ENCODE data around the gene SAMD11. TPM values are rescaled to one million over a fixed set of nuclear protein-coding genes. Genes with fewer than 3 reads are reported as not detected.

Gene SAMD11
- total and polyA plus RNA-seq, 2 of the 13 experiments (the other 11 are each of a cell fraction or from before 2014, with no cell fraction given) = 0.11 TPM; not detected in 1

DNA sequence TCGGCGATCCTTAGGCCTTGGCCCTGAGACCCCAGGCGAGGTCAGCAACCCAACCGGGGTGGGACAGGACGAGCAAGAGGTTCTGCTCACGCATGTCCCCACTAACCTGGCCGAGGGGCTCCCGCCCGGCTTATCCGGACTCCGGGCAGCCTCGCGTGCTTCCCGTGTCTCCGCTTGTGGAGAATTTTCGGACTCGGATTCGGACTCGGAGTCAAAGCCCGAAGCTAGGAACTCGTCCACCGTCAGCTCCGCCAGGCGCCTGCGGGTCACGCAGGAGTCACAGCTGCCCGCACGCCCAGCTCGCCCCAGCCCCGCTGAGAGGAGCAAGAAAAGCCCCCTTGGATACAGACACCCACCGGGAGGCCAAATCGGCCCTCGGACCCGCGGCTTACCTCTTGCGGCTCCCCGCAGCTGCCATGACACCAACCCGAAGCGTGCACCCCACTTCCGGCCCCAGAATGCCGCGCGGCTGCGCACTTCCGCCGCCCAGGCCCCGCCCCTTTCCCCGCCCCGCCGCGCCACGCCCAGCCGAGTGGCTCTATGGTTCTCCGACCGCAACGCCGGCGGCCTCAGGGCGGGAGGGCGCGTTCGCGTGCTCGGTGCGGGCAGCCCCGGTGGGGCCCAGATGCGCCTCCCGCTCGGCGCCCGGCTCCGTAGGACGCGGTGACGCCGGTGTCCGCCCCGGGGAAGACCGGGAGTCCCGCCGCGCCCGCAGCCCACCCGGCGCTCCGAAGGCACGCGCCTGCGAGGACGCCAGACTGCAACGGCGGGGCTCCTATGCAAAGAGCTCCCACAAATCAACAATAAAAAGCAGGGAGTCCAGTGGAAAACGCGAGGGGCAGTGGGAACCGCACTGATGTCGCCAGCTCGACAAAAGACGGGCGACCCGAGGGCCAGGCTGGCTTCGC lies 35.4 kb downstream of the SAMD11 start, which contains the start of gene NOC2L (continued):
- TF ChIP-seq KDM5A (IDR thresholded peaks at IDR 0.05; ENCODE audit: borderline replicate concordance, low read length) (peak; percentile 95), GATAD2A (CRISPR knock-in tag; IDR thresholded peaks at IDR 0.05) (no peak), BRD4 (CRISPR knock-in tag; IDR thresholded peaks at IDR 0.05) (0 out of 2 replicates have a peak, but pooled peaks have one; percentile 63), SRF (IDR thresholded peaks at IDR 0.05; ENCODE audit: low read depth, low read length) (no peak), ZNF670 (CRISPR knock-in tag; IDR thresholded peaks at IDR 0.05; ENCODE audit: borderline replicate concordance) (no peak)

DNA sequence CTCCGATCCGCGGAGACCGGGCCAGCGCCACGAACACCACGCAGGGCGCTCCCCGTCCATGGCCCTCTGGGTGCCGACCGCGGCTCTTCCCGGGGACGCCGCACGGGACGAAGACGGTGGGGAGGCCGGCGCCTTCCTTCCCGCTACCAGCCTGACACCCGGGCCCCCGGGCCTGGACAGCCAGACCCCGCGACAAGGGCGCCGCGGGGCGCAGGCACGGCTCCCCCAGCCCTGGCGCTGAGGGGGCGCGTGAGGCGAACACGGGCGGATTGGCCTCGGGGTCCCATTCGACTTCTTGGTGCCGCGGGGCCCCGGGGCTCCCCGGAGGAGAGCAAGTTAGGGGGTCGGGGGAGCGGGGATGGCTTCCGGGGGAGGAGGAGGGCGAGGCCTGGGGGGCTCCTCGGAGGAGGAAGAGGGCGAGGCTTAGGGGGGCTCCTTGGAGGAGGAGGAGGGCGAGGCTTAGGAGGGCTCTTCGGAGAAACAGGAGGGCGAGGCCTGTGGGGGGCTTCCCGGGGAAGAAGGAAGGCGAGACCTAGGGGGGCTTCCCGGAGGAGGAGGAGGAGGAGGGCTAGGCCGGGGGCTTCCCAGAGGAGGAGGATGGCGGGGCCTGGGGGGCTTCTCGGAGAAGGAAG lies 36.1 kb downstream of the SAMD11 start:
- Histone ChIP-seq H3K27ac (ENCODE audit: extremely low read length, insufficient read depth, low read length) (no peak overlapping the region), H3K4me2 (ENCODE audit: low read depth, low read length) (peak overlapping the region; percentile 88), H4K20me1 (ENCODE audit: insufficient read depth, low read length) (peaks cover 13% of the 10 kb centered on the region), H3K9me3 (ENCODE audit: low read length) (no peaks in the 10 kb centered on the region), H3K79me2 (ENCODE audit: insufficient read depth, low read length) (peaks cover 21% of the 10 kb centered on the region), H3K4me3 (replicated peaks in 1 of 3; ENCODE audit: insufficient read depth in 1 of 3, low read depth in 2 of 3, low read length in 3 of 3) (peak overlapping the region; percentile 83 to 100 (median 99)), H2AFZ (ENCODE audit: low read length) (no peak overlapping the region), H3K27me3 (ENCODE audit: control insufficient read depth in 1 of 2, insufficient read depth in 2 of 2, low read length in 2 of 2) (peaks cover 0 to 4% of the 10 kb centered on the region in 2 experiments; a peak in 1 of 5 replicates), H3K4me1 (ENCODE audit: insufficient read depth, low read length) (peaks cover 17% of the 10 kb centered on the region), H3K36me3 (replicated peaks in 1 of 2; ENCODE audit: control insufficient read depth in 1 of 2, insufficient read depth in 2 of 2, low read length in 2 of 2) (peaks cover 14 to 28% of the 10 kb centered on the region in 2 experiments), H3K9ac (ENCODE audit: insufficient read depth, low read depth, low read length) (peak overlapping the region; percentile 75)
- intact Hi-C loops (cut with micrococcal nuclease; ENCODE audit: unreplicated experiment) (loop anchor here (2.0 kb wide), 1 partner anchor 19 kb away; no protein-coding TSS in a partner anchor), in situ Hi-C loops (cut with HindIII; ENCODE audit: extremely low pct_ligation_motif_present, low pct_unique_long_range_greater_than_20kb) (no loop called here)
- CTCF ChIA-PET (ENCODE audit: low intra/inter-chr PET ratio, low total read pairs) = no interaction called here
- POLR2A ChIA-PET = interaction anchor here (0.6 to 1.7 kb wide), 2 partner anchors 19 to 42 kb away, joined by 3 to 10 read pairs; no protein-coding TSS in a partner anchor
- ATAC-seq = peak; percentile 65
- no peak for FAIRE-seq
- DNase-seq (ENCODE audit: low spot score) = no peak
- no TSS peak for BruUV-seq (replicated peaks)
- 6% methylated on average over 31 of the region's 57 CpGs for WGBS (ENCODE audit: low lambda C conversion rate)
- TF ChIP-seq ZNF790 (CRISPR knock-in tag; IDR thresholded peaks at IDR 0.05; ENCODE audit: borderline replicate concordance) (peak; percentile 56; the same call in 1 of the 2 replicates), ZNF777 (CRISPR knock-in tag; IDR thresholded peaks at IDR 0.05) (0 out of 2 replicates have a peak, but pooled peaks have one; percentile 0), ZSCAN31 (CRISPR knock-in tag; IDR thresholded peaks at IDR 0.05; ENCODE audit: low read depth) (0 out of 2 replicates have a peak, but pooled peaks have one; percentile 2), KDM3A (CRISPR knock-in tag; IDR thresholded peaks at IDR 0.05; ENCODE audit: low read depth) (peak; percentile 15; the same call in 1 of the 2 replicates), MXD4 (CRISPR knock-in tag; IDR thresholded peaks at IDR 0.05) (no peak), ZNF788 (CRISPR knock-in tag; IDR thresholded peaks at IDR 0.05; ENCODE audit: borderline replicate concordance) (0 out of 2 replicates have a peak, but pooled peaks have one; percentile 0), ATF1 (CRISPR knock-in tag; IDR thresholded peaks at IDR 0.05) (no peak), CC2D1A (CRISPR knock-in tag; IDR thresholded peaks at IDR 0.05) (no peak)
- TF ChIP-seq, protein P1, sequence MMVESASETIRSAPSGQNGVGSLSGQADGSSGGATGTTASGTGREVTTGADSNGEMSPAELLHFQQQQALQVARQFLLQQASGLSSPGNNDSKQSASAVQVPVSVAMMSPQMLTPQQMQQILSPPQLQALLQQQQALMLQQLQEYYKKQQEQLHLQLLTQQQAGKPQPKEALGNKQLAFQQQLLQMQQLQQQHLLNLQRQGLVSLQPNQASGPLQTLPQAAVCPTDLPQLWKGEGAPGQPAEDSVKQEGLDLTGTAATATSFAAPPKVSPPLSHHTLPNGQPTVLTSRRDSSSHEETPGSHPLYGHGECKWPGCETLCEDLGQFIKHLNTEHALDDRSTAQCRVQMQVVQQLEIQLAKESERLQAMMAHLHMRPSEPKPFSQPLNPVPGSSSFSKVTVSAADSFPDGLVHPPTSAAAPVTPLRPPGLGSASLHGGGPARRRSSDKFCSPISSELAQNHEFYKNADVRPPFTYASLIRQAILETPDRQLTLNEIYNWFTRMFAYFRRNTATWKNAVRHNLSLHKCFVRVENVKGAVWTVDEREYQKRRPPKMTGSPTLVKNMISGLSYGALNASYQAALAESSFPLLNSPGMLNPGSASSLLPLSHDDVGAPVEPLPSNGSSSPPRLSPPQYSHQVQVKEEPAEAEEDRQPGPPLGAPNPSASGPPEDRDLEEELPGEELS (CRISPR knock-in tag; IDR thresholded peaks at IDR 0.05) = no peak
- TF ChIP-seq, protein P2, sequence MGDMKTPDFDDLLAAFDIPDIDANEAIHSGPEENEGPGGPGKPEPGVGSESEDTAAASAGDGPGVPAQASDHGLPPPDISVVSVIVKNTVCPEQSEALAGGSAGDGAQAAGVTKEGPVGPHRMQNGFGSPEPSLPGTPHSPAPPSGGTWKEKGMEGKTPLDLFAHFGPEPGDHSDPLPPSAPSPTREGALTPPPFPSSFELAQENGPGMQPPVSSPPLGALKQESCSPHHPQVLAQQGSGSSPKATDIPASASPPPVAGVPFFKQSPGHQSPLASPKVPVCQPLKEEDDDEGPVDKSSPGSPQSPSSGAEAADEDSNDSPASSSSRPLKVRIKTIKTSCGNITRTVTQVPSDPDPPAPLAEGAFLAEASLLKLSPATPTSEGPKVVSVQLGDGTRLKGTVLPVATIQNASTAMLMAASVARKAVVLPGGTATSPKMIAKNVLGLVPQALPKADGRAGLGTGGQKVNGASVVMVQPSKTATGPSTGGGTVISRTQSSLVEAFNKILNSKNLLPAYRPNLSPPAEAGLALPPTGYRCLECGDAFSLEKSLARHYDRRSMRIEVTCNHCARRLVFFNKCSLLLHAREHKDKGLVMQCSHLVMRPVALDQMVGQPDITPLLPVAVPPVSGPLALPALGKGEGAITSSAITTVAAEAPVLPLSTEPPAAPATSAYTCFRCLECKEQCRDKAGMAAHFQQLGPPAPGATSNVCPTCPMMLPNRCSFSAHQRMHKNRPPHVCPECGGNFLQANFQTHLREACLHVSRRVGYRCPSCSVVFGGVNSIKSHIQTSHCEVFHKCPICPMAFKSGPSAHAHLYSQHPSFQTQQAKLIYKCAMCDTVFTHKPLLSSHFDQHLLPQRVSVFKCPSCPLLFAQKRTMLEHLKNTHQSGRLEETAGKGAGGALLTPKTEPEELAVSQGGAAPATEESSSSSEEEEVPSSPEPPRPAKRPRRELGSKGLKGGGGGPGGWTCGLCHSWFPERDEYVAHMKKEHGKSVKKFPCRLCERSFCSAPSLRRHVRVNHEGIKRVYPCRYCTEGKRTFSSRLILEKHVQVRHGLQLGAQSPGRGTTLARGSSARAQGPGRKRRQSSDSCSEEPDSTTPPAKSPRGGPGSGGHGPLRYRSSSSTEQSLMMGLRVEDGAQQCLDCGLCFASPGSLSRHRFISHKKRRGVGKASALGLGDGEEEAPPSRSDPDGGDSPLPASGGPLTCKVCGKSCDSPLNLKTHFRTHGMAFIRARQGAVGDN (CRISPR knock-in tag; IDR thresholded peaks at IDR 0.05) = peak; percentile 13; the same call in 1 of the 2 replicates

All from HepG2 (cell line).